GM12878 (cell line): ENCODE data around the gene TARBP2. TPM values are rescaled to one million over a fixed set of nuclear protein-coding genes. Genes with fewer than 3 reads are reported as not detected.

Experiments used
- ATAC-seq: fragments of 200-7000 bp; cut with Tn5 transposase; 3 replicates; pipeline ENCODE4 v1.9.1; 2020; ENCODE audit warnings: mild to moderate bottlenecking, moderate library complexity
- BruUV-seq: library from RNA; stranded (reverse); fragments of 400-500 nt; replicated peaks from 2 replicates; lab custom pipeline; 2021; lab: Mats Ljungman, UMichigan
- CTCF ChIA-PET: fragments of 300-600 bp; sonication (Branson Sonifier 250); formaldehyde crosslinking; extraction: SDS; loops from one replicate; lab custom pipeline; 2021; ENCODE audit warnings: inconsistent platforms; lab: Yijun Ruan, JAX
- POLR2A ChIA-PET: fragments of 350-600 bp; formaldehyde crosslinking; extraction: SDS; loops from one replicate; lab custom pipeline; 2021; ENCODE audit warnings: inconsistent platforms; lab: Charles Lee
- RAD21 ChIA-PET: fragments of 300-600 bp; sonication (Branson Sonifier 250); formaldehyde crosslinking; loops from one replicate; lab custom pipeline; 2023; ENCODE audit warnings: antibody characterized with exemption; ENCODE audit not compliant: unreplicated experiment; lab: Charles Lee
- SMC1A ChIA-PET: fragments of 300-600 bp; sonication (Branson Sonifier 250); formaldehyde crosslinking; loops from one replicate; lab custom pipeline; 2023; ENCODE audit not compliant: unreplicated experiment, uncharacterized antibody; lab: Charles Lee
- DNase-seq: peaks from one replicate; pipeline ENCODE4 v3.0.0-alpha.2; 2011; ENCODE audit warnings: low read depth, low spot score
- FAIRE-seq: peaks from 3 replicates; lab custom pipeline; 2011; peaks lifted over from hg19 to GRCh38; lab: Jason Lieb, UNC
- H2AFZ ChIP-seq: 2 replicates; pipeline ENCODE4 v1.6.0; 2011; ENCODE audit warnings: low read depth, low read length, control low read depth; ENCODE audit not compliant: control insufficient read depth
- H3K27ac ChIP-seq: 2 replicates; pipeline ENCODE4 v1.5.1; 2011; ENCODE audit warnings: control low read depth; ENCODE audit not compliant: control insufficient read depth, insufficient read depth
- H3K27me3 ChIP-seq, 2 experiments: replicated peaks in 1 of 2; 2 replicates each; pipeline versions ENCODE4 v1.6.0 to v1.6.1; 2011; ENCODE audit warnings: low read length in 1 of 2; ENCODE audit not compliant: control insufficient read depth in 2 of 2, insufficient read depth in 2 of 2
- H3K36me3 ChIP-seq, 2 experiments: 2 replicates each; pipeline ENCODE4 v1.5.1; 2011; ENCODE audit warnings: low read length in 1 of 2; ENCODE audit not compliant: control insufficient read depth in 2 of 2, insufficient read depth in 2 of 2
- H3K4me1 ChIP-seq: 2 replicates; pipeline ENCODE4 v1.6.1; 2011; ENCODE audit warnings: mild to moderate bottlenecking, low read length, moderate library complexity, mixed read lengths; ENCODE audit not compliant: control insufficient read depth, insufficient read depth
- H3K4me2 ChIP-seq: 2 replicates; pipeline ENCODE4 v1.6.0; 2011; ENCODE audit warnings: control low read depth; ENCODE audit not compliant: control insufficient read depth, insufficient read depth
- H3K4me3 ChIP-seq: fragments of 200-600 bp; sonication (generic); 2 replicates; pipeline ENCODE4 v1.5.1; 2016
- H3K79me2 ChIP-seq: 2 replicates; pipeline ENCODE4 v1.6.0; 2011; ENCODE audit warnings: low read length; ENCODE audit not compliant: control insufficient read depth, insufficient read depth
- H3K9ac ChIP-seq: 2 replicates; pipeline ENCODE4 v1.8.0; 2011; ENCODE audit warnings: low read length, control low read depth, mixed read lengths; ENCODE audit not compliant: control insufficient read depth, insufficient read depth
- H3K9me3 ChIP-seq: replicated peaks from 3 replicates; pipeline ENCODE4 v1.5.1; 2011; ENCODE audit warnings: mild to moderate bottlenecking, low read length; ENCODE audit not compliant: control insufficient read depth, insufficient read depth
- H4K20me1 ChIP-seq: 2 replicates; pipeline ENCODE4 v1.6.0; 2011; ENCODE audit not compliant: control insufficient read depth, insufficient read depth
- CHD2 ChIP-seq: IDR thresholded peaks from 2 replicates; pipeline ENCODE4 v1.6.1; 2011; ENCODE audit warnings: low read depth, low read length, improper control_type of control experiment, borderline replicate concordance
- CREB1 ChIP-seq: IDR thresholded peaks from 2 replicates; pipeline ENCODE4 v1.6.1; 2012; ENCODE audit warnings: low read depth, mild to moderate bottlenecking, inconsistent platforms
- FOXK2 ChIP-seq: fragments of 450-650 bp; IDR thresholded peaks from 2 replicates; pipeline ENCODE4 v1.6.1; 2017; ENCODE audit warnings: mild to moderate bottlenecking, moderate library complexity
- GATAD2B ChIP-seq: fragments of 450-650 bp; conservative IDR thresholded peaks from 2 replicates; pipeline ENCODE4 v1.6.1; 2017; ENCODE audit warnings: low read depth, mild to moderate bottlenecking, moderate library complexity
- IKZF1 ChIP-seq: fragments of 450-650 bp; conservative IDR thresholded peaks from 2 replicates; pipeline ENCODE4 v1.6.1; 2017; ENCODE audit warnings: antibody characterized with exemption, mild to moderate bottlenecking
- IRF3 ChIP-seq: fragments of 450-650 bp; IDR thresholded peaks from 2 replicates; pipeline ENCODE4 v1.6.1; 2014; ENCODE audit warnings: mild to moderate bottlenecking
- JUNB ChIP-seq: IDR thresholded peaks from 2 replicates; pipeline ENCODE4 v1.6.1; 2016; ENCODE audit warnings: antibody characterized with exemption, mild to moderate bottlenecking
- NBN ChIP-seq: fragments of 450-650 bp; IDR thresholded peaks from 2 replicates; pipeline ENCODE4 v1.6.1; 2016
- NFYB ChIP-seq: IDR thresholded peaks from 2 replicates; pipeline ENCODE4 v1.6.1; 2011; ENCODE audit warnings: low read depth, mild to moderate bottlenecking, low read length, improper control_type of control experiment, moderate library complexity; ENCODE audit not compliant: insufficient read depth
- NR2F1 ChIP-seq: fragments of 450-650 bp; conservative IDR thresholded peaks from 2 replicates; pipeline ENCODE4 v1.6.1; 2017; ENCODE audit warnings: mild to moderate bottlenecking
- POLR2AphosphoS2 ChIP-seq: IDR thresholded peaks from 2 replicates; pipeline ENCODE4 v1.6.1; 2011; ENCODE audit warnings: low read depth, mild to moderate bottlenecking, low read length, improper control_type of control experiment, moderate library complexity
- RB1 ChIP-seq: fragments of 450-650 bp; formaldehyde crosslinking; IDR thresholded peaks from 2 replicates; pipeline ENCODE4 v1.6.1; 2017; ENCODE audit warnings: mild to moderate bottlenecking, borderline replicate concordance
- RBBP5 ChIP-seq: fragments of 200-600 bp; sonication (generic); conservative IDR thresholded peaks from 2 replicates; pipeline ENCODE4 v1.6.1; 2016
- RELA ChIP-seq: fragments of 450-650 bp; IDR thresholded peaks from 2 replicates; pipeline ENCODE4 v1.8.0; 2014; ENCODE audit warnings: borderline replicate concordance; ENCODE audit not compliant: partially characterized antibody
- SIN3A ChIP-seq: IDR thresholded peaks from 2 replicates; pipeline ENCODE4 v1.6.1; 2012; ENCODE audit warnings: low read depth, low read length, improper control_type of control experiment
- SRF ChIP-seq, 2 experiments: IDR thresholded peaks; 2 replicates each; pipeline ENCODE4 v1.6.1; 2011; ENCODE audit warnings: low read depth in 2 of 2, low read length in 2 of 2, mild to moderate bottlenecking in 1 of 2, moderate library complexity in 1 of 2
- YBX1 ChIP-seq: fragments of 450-650 bp; IDR thresholded peaks from 2 replicates; pipeline ENCODE4 v1.6.1; 2016; ENCODE audit warnings: antibody characterized with exemption
- ZNF384 ChIP-seq: IDR thresholded peaks from 2 replicates; pipeline ENCODE4 v1.6.1; 2012; ENCODE audit warnings: low read depth, mild to moderate bottlenecking, low read length, improper control_type of control experiment, borderline replicate concordance
- ZNF592 ChIP-seq: fragments of 450-650 bp; IDR thresholded peaks from 2 replicates; pipeline ENCODE4 v1.6.1; 2017; ENCODE audit warnings: mild to moderate bottlenecking, moderate library complexity
- ZNF622 ChIP-seq: fragments of 450-650 bp; IDR thresholded peaks from 2 replicates; pipeline ENCODE4 v1.6.1; 2017; ENCODE audit warnings: mild to moderate bottlenecking, inconsistent platforms
- WGBS: methylation state at CpG from one replicate; pipeline ENCODE4 v1.1.6; 2016; ENCODE audit warnings: low lambda C conversion rate; ENCODE audit not compliant: insufficient replicate concordance, insufficient coverage; ENCODE audit errors: missing lambda C conversion rate; 5-methylcytosine and 5-hydroxymethylcytosine counted together
- in situ Hi-C: fragments of 300-500 bp; cut with MboI; formaldehyde crosslinking; loops from 9 replicates; pipeline ENCODE4 v1.14.3; 2018; ENCODE audit warnings: mixed read lengths
- intact Hi-C: fragments of 100-400 bp; cut with micrococcal nuclease; formaldehyde crosslinking; loops from one replicate; pipeline ENCODE4 v1.14.2; 2022; ENCODE audit not compliant: unreplicated experiment
- polyA plus RNA-seq, 11 experiments: library from polyadenylated mRNA; depleted of rRNA in 4 of 11; unstranded in 6 of 11; stranded (reverse) in 5 of 11; fragments of >200 nt; fragmentation: Nextera tagmentation in 4 of 11; fragmentation: Illumina TruSeq in 1 of 11; extraction: Ambion mirVana in 4 of 11; extraction: Trizol in 1 of 11; gene quantifications; 1 replicate in 1 of 11; 2 replicates in 10 of 11; pipeline versions ENCODE4 v1.2.1 to v1.2.3, GENCODE V29; 2011 to 2016; ENCODE audit warnings: inconsistent platforms in 2 of 11, missing spikeins in 2 of 11, low read depth in 1 of 11
- total RNA-seq, 4 experiments: library from RNA; depleted of rRNA in 3 of 4; stranded (reverse); fragments of >200 nt in 3 of 4; fragmentation: Illumina TruSeq in 1 of 4; extraction: Trizol in 1 of 4; gene quantifications; 2 replicates each; pipeline versions ENCODE4 v1.2.1 to v1.2.3, GENCODE V29; 2013 to 2021

The TARBP2 gene
- total and polyA plus RNA-seq, 10 of the 15 experiments (the other 5 are each of a cell fraction or from before 2014, with no cell fraction given): 5.5 to 60.1 (median 36.8) TPM

GRCh38 chr12:53506881-53507602 lies 6.0 kb downstream of the TARBP2 start, which contains the start of gene NPFF (continued):
- TF ChIP-seq NFYB (no peak), SRF (IDR thresholded peaks at IDR 0.05; ENCODE audit: low read depth in 2 of 2, low read length in 2 of 2) (no peak), CHD2 (no peak), RELA (no peak)

GRCh38 chr12:53507603-53507885 lies 6.5 kb downstream of the TARBP2 start:
- DNase-seq (no peak), ATAC-seq (no peak), FAIRE-seq (no peak)
- Histone ChIP-seq H3K4me2 (no peak overlapping the region), H3K4me1 (0 out of 2 replicates have a peak, but pooled peaks cover 3% of the 10 kb centered on the region), H3K4me3 (no peak overlapping the region), H3K9ac (no peak overlapping the region), H3K27me3 (no peaks in the 10 kb centered on the region), H3K79me2 (no peaks in the 10 kb centered on the region; the same call in 1 of the 2 replicates), H3K27ac (no peak overlapping the region), H4K20me1 (no peaks in the 10 kb centered on the region), H3K36me3 (peaks cover 14 to 17% of the 10 kb centered on the region in 2 experiments; a peak in 2 of 4 replicates), H3K9me3 (no peaks in the 10 kb centered on the region), H2AFZ (no peak overlapping the region)
- RAD21 ChIA-PET: interaction anchor here (2.0 to 2.7 kb wide), 5 partner anchors 14 to 293 kb away, joined by 5 to 46 read pairs (median 7); no protein-coding TSS in a partner anchor
- no TSS peak for BruUV-seq
- CTCF ChIA-PET: interaction anchor here (0.6 to 4.7 kb wide), 14 partner anchors 10 to 238 kb away, joined by 4 to 55 read pairs (median 12); partner anchors contain the start of genes AAAS, AMHR2 and CALCOCO1
- SMC1A ChIA-PET: interaction anchor here (0.7 to 4.9 kb wide), 6 partner anchors 14 to 183 kb away, joined by 4 to 32 read pairs (median 7); partner anchors contain the start of gene ATP5MC2
- in situ Hi-C loops: no loop called here
- POLR2A ChIA-PET: interaction anchor here (2.0 kb wide), 1 partner anchor 155 kb away, joined by 9 read pairs; no protein-coding TSS in a partner anchor
- intact Hi-C loops: loop anchor here (5.0 kb wide), 1 partner anchor 295 kb away; no protein-coding TSS in a partner anchor
- WGBS: 78% methylated on average over 4 of the region's 4 CpGs
- TF ChIP-seq RB1 (no peak), NFYB (no peak), IRF3 (no peak), ZNF592 (no peak), JUNB (no peak), CREB1 (no peak), IKZF1 (no peak), POLR2AphosphoS2 (no peak), YBX1 (no peak), NR2F1 (no peak), GATAD2B (no peak), RBBP5 (no peak), ZNF622 (no peak), ZNF384 (no peak), SIN3A (no peak), FOXK2 (no peak), NBN (no peak)
